ENCODE measurements around the gene AJAP1. TPM values are rescaled to one million over a fixed set of nuclear protein-coding genes. Genes with fewer than 3 reads are reported as not detected.

AJAP1 gene
- total RNA-seq, 1 experiment from 2014 or later = not detected

DNA sequence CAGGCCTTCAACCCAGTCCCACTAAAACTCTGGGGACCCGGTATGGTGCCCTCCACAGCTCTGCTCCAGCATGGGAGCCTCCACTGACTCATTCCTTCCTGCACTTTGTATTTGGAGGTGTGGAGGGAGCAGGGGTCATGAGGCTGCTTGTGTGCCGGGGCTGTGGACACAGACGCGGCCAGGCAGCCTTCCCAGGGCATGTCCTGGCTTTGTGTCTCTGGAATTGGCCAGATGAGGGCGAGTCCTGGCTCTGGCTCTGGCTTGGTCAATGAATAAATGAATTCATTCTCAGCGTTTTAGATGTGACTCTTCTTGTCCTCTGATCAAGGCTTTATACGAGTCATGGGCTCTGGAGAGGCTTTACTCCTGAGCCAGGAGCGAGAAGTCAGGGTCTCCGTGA lies 19.1 kb downstream of the AJAP1 start:
- Histone ChIP-seq H3K9me2 (ENCODE audit: insufficient read depth) (no peaks in the 10 kb centered on the region), H4K20me1 (ENCODE audit: insufficient read depth) (no peaks in the 10 kb centered on the region), H3K4me3 (replicated peaks in 1 of 2; ENCODE audit: low read depth in 1 of 2, low read length in 2 of 2) (no peak overlapping the region), H3K27ac (ENCODE audit: low read depth, low read length) (no peak overlapping the region), H3K4me1 (ENCODE audit: control insufficient read depth in 1 of 2, insufficient read depth in 2 of 2, low read length in 2 of 2) (peaks cover 0 to 4% of the 10 kb centered on the region in 2 experiments; a peak in 1 of 4 replicates), H3K4me2 (ENCODE audit: low read length) (no peak overlapping the region), H3K79me2 (ENCODE audit: insufficient read depth, low read length) (no peaks in the 10 kb centered on the region), H3K9me3 (ENCODE audit: control insufficient read depth in 1 of 2, insufficient read depth in 1 of 2, low read depth in 1 of 2, low read length in 2 of 2) (peaks cover 0 to 3% of the 10 kb centered on the region in 2 experiments; a peak in 1 of 4 replicates), H3K27me3 (ENCODE audit: insufficient read depth, low read length) (no peaks in the 10 kb centered on the region), H3K36me3 (ENCODE audit: control insufficient read depth in 1 of 2, insufficient read depth in 2 of 2, low read length in 2 of 2) (no peaks in the 10 kb centered on the region), H3K9ac (ENCODE audit: low read length) (no peak overlapping the region), H2AFZ (ENCODE audit: low read depth, low read length, poor library complexity, severe bottlenecking) (no peak overlapping the region)
- ATAC-seq = no peak
- TF ChIP-seq SIN3A (IDR thresholded peaks at IDR 0.05; ENCODE audit: low read depth) = no peak
- TF ChIP-seq RAD21 (IDR thresholded peaks at IDR 0.05; ENCODE audit: low read depth) = no peak
- no peak for TF ChIP-seq SP1 (IDR thresholded peaks at IDR 0.05; ENCODE audit: low read depth)
- TF ChIP-seq EGR1 (IDR thresholded peaks at IDR 0.05; ENCODE audit: low read depth) = no peak
- TF ChIP-seq EZH2 (IDR thresholded peaks at IDR 0.05) = no peak
- TF ChIP-seq YY1 (IDR thresholded peaks at IDR 0.05; ENCODE audit: extremely low read depth, insufficient replicate concordance, low read depth, low read length) = no peak
- no peak for TF ChIP-seq POLR2A (IDR thresholded peaks at IDR 0.05; ENCODE audit: borderline replicate concordance, extremely low read depth, insufficient read depth, insufficient read length)
- TF ChIP-seq POLR2AphosphoS5 (IDR thresholded peaks at IDR 0.05; ENCODE audit: low read depth, low read length) = no peak
- no peak for TF ChIP-seq ATF3 (IDR thresholded peaks at IDR 0.05)
- no peak for TF ChIP-seq TCF7L2 (IDR thresholded peaks at IDR 0.05; ENCODE audit: borderline replicate concordance, extremely low read depth, insufficient read depth, insufficient read length)
- no peak for TF ChIP-seq REST (IDR thresholded peaks at IDR 0.05; ENCODE audit: low read depth)
- TF ChIP-seq JUND (IDR thresholded peaks at IDR 0.05) = no peak
- no peak for TF ChIP-seq EZH2phosphoT487 (IDR thresholded peaks at IDR 0.05; ENCODE audit: borderline replicate concordance)
- no peak for TF ChIP-seq SRF (IDR thresholded peaks at IDR 0.05; ENCODE audit: low read depth)
- TF ChIP-seq CTCF (IDR thresholded peaks at IDR 0.05 in 2 of 3, conservative IDR thresholded peaks at IDR 0.05 in 1 of 3; ENCODE audit: borderline replicate concordance in 1 of 3, insufficient read depth in 1 of 3, low read depth in 2 of 3, low read length in 2 of 3) = no peak
- no peak for TF ChIP-seq MAX (IDR thresholded peaks at IDR 0.05)
- TF ChIP-seq ELF1 (IDR thresholded peaks at IDR 0.05; ENCODE audit: borderline replicate concordance, low read depth) = no peak
- TF ChIP-seq ZFX (IDR thresholded peaks at IDR 0.05) = no peak
- no peak for TF ChIP-seq CBX3 (IDR thresholded peaks at IDR 0.05; ENCODE audit: low read depth)
- TF ChIP-seq FOSL1 (IDR thresholded peaks at IDR 0.05; ENCODE audit: low read depth) = no peak
- CTCF ChIA-PET = no interaction called here
- RAD21 ChIA-PET (ENCODE audit: low non-redundant PET in 1 of 2, low total read pairs in 2 of 2, uncharacterized antibody in 2 of 2, unreplicated experiment in 2 of 2) = no interaction called here
- intact Hi-C loops (cut with micrococcal nuclease) = no loop called here
- no TSS peak for BruUV-seq (replicated peaks)
- DNase-seq (ENCODE audit: low read depth, low spot score) = no peak
- POLR2A ChIA-PET = no interaction called here

All from HCT116 (cell line).